Astrocyte (in vitro differentiated cells and primary cell): ENCODE measurements around the gene PRDX5.

ENCODE experiments used
- EZH2 ChIP-seq: IDR thresholded peaks from 2 replicates; pipeline ENCODE4 v1.6.1; 2012; ENCODE audit warnings: mild to moderate bottlenecking, low read length, inconsistent platforms; ENCODE audit not compliant: insufficient read depth
- TF ChIP-seq, protein P1 (sequence below): IDR thresholded peaks from 2 replicates; pipeline ENCODE4 v1.5.1; 2011; ENCODE audit warnings: low read depth, mild to moderate bottlenecking, inconsistent platforms, low read length, moderate library complexity; ENCODE audit not compliant: insufficient read depth

- TF ChIP-seq, protein P1, sequence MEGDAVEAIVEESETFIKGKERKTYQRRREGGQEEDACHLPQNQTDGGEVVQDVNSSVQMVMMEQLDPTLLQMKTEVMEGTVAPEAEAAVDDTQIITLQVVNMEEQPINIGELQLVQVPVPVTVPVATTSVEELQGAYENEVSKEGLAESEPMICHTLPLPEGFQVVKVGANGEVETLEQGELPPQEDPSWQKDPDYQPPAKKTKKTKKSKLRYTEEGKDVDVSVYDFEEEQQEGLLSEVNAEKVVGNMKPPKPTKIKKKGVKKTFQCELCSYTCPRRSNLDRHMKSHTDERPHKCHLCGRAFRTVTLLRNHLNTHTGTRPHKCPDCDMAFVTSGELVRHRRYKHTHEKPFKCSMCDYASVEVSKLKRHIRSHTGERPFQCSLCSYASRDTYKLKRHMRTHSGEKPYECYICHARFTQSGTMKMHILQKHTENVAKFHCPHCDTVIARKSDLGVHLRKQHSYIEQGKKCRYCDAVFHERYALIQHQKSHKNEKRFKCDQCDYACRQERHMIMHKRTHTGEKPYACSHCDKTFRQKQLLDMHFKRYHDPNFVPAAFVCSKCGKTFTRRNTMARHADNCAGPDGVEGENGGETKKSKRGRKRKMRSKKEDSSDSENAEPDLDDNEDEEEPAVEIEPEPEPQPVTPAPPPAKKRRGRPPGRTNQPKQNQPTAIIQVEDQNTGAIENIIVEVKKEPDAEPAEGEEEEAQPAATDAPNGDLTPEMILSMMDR, result no peak
- peak; percentile 27 for TF ChIP-seq EZH2
Observed at GRCh38 chr11:64291262-64291751, 26.6 kb upstream of the PRDX5 start, which contains the start of gene KCNK4.
